ENCODE results near the gene PCSK7. TPM values are rescaled to one million over a fixed set of nuclear protein-coding genes. Genes with fewer than 3 reads are reported as not detected.

Gene PCSK7
- total and polyA plus RNA-seq, 2 of the 4 experiments (the other 2 are of a cell fraction) = 35.8 to 54.3 TPM

GRCh38 chr11:117221775-117222517 lies 9.9 kb downstream of the PCSK7 start:
- H2BK120ac ChIP-seq (ENCODE audit: low read depth, low read length) = peak overlapping the region; percentile 81
- no peak overlapping the region for H2AFZ ChIP-seq (replicated peaks; ENCODE audit: low read length, poor library complexity)
- H3K23ac ChIP-seq (ENCODE audit: low read depth, low read length) = peak overlapping the region; percentile 41; the same call in 1 of the 2 replicates
- H3K9me3 ChIP-seq (ENCODE audit: control insufficient read depth, insufficient read depth, low read length) = no peaks in the 10 kb centered on the region
- H2BK5ac ChIP-seq (ENCODE audit: low read depth, low read length, poor library complexity, severe bottlenecking) = peak overlapping the region; percentile 77
- intact Hi-C loops (cut with micrococcal nuclease) (loop anchor here (10.0 kb wide), 1 partner anchor 367 kb away; no protein-coding TSS in a partner anchor), in situ Hi-C loops (cut with MboI; ENCODE audit: low sequenced_read_pairs) (loop anchor here (10.0 kb wide), 1 partner anchor 347 kb away; no protein-coding TSS in a partner anchor), dilution Hi-C loops (cut with HindIII; ENCODE audit: low sequenced_read_pairs, unreplicated experiment) (no loop called here)
- ChIA-PET POLR2A (ENCODE audit: unreplicated experiment) (interaction anchor here (0.7 to 1.6 kb wide), 2 partner anchors 19 to 78 kb away, joined by 4 to 6 read pairs; partner anchors contain the start of gene PAFAH1B2), CTCF (interaction anchor here (0.7 to 1.2 kb wide), 3 partner anchors 8 to 430 kb away, joined by 3 to 4 read pairs (median 3); partner anchors contain the start of gene APOA5)
- H4K8ac ChIP-seq (ENCODE audit: low read depth in 2 of 2, low read length in 2 of 2) = peak overlapping the region; percentile 12 to 88
- no TSS peak for BruUV-seq (replicated peaks)
- peak overlapping the region; percentile 81 for H4K91ac ChIP-seq (ENCODE audit: insufficient read depth, low read depth, low read length)
- peak overlapping the region; percentile 77 for H2AK9ac ChIP-seq (replicated peaks; ENCODE audit: low read depth, low read length, poor library complexity)
- H3K4me3 ChIP-seq (ENCODE audit: insufficient read depth, low read depth, low read length) = no peak overlapping the region
- H2BK20ac ChIP-seq (ENCODE audit: low read depth, low read length) = peak overlapping the region; percentile 72
- H3K4me1 ChIP-seq (ENCODE audit: control insufficient read depth, insufficient read depth, low read length) = peaks cover 38% of the 10 kb centered on the region
- H4K5ac ChIP-seq (ENCODE audit: low read depth, low read length) = peak overlapping the region; percentile 51
- peak overlapping the region; percentile 58 for H3K27ac ChIP-seq (ENCODE audit: insufficient read depth, low read length)
- H3K14ac ChIP-seq (replicated peaks; ENCODE audit: low read depth, low read length) = peak overlapping the region; percentile 92
- H3K4ac ChIP-seq (ENCODE audit: low read depth, low read length) = peak overlapping the region; percentile 99
- WGBS, 2 experiments (ENCODE audit: extremely low coverage in 2 of 2, insufficient read length in 1 of 2) = 64% methylated on average over 4 of the region's 7 CpGs; no CpG with 5 or more reads in 1 of the 2 experiments
- H3K36me3 ChIP-seq (ENCODE audit: control insufficient read depth, insufficient read depth, low read length) = peaks cover 47% of the 10 kb centered on the region
- peak; percentile 72 for DNase-seq
- peak overlapping the region; percentile 36 for H3K18ac ChIP-seq (ENCODE audit: low read depth, low read length)
- H3K27me3 ChIP-seq (ENCODE audit: control insufficient read depth, insufficient read depth, low read length) = no peaks in the 10 kb centered on the region
- H3K9ac ChIP-seq (ENCODE audit: low read depth, low read length) = peak overlapping the region; percentile 2; the same call in 1 of the 2 replicates
- no peak overlapping the region; the same call in 1 of the 2 replicates for H3K56ac ChIP-seq (ENCODE audit: extremely low read depth, insufficient read depth, low read length)
- peak overlapping the region; percentile 23; the same call in 1 of the 2 replicates for H3K4me2 ChIP-seq (ENCODE audit: low read depth, low read length)
- peaks cover 13 to 50% of the 10 kb centered on the region in 2 experiments; a peak in 3 of 4 replicates for H3K79me1 ChIP-seq (ENCODE audit: low read depth in 1 of 2, low read length in 2 of 2)
- peak overlapping the region; percentile 69; the same call in 1 of the 2 replicates for H2AK5ac ChIP-seq (ENCODE audit: low read depth, low read length)
- no peak for TF ChIP-seq ELK1 (IDR thresholded peaks at IDR 0.05; ENCODE audit: borderline replicate concordance, low read depth, low read length)
- TF ChIP-seq USF2 (IDR thresholded peaks at IDR 0.05; ENCODE audit: low read depth, low read length) = no peak
- no peak for TF ChIP-seq RCOR1 (IDR thresholded peaks at IDR 0.05; ENCODE audit: insufficient replicate concordance, low read length)
- no peak for TF ChIP-seq NFE2L2 (IDR thresholded peaks at IDR 0.05; ENCODE audit: low read depth, low read length)
- TF ChIP-seq MXI1 (IDR thresholded peaks at IDR 0.05; ENCODE audit: borderline replicate concordance, low read depth, low read length) = no peak
- TF ChIP-seq BHLHE40 (IDR thresholded peaks at IDR 0.05; ENCODE audit: low read depth, low read length) = no peak
- TF ChIP-seq RAD21 (IDR thresholded peaks at IDR 0.05; ENCODE audit: low read length) = peak; percentile 13; the same call in 1 of the 2 replicates
- TF ChIP-seq CTCF (conservative IDR thresholded peaks at IDR 0.05; ENCODE audit: low read depth, low read length) = 0 out of 2 replicates have a peak, but pooled peaks have one; percentile 15
- TF ChIP-seq POLR2A (IDR thresholded peaks at IDR 0.05; ENCODE audit: low read depth, low read length) = no peak
- peak; percentile 25 for ATAC-seq (ENCODE audit: low read depth)
- H2BK15ac ChIP-seq (ENCODE audit: low read depth, low read length) = peak overlapping the region; percentile 16; the same call in 1 of the 3 replicates
- no peaks in the 10 kb centered on the region for H4K20me1 ChIP-seq (ENCODE audit: insufficient read depth, low read length)
- H3K9me1 ChIP-seq (ENCODE audit: insufficient read depth, low read length) = peaks cover 27% of the 10 kb centered on the region
